NCI-H748 treated with DMSO at 0.1 percent for 48 hours (cell line): ENCODE data around the gene ASNSD1.
"Not testable (repeated sequence)": the region's sequence is repeated elsewhere in the genome, so short reads cannot be mapped to it uniquely, and the experiment has no call there.

Source experiments
- DNase-seq: peaks from one replicate; lab custom pipeline; 2025; lab: John Stamatoyannopoulos, UW

The ASNSD1 gene

GRCh38 chr2:189687796-189688195 is 26.5 kb downstream of the ASNSD1 start:
- DNase-seq = not testable (repeated sequence)

- no peak for DNase-seq
Measured at GRCh38 chr2:189696223-189696622, 35.0 kb downstream of the ASNSD1 start.

- no peak for DNase-seq
Measured at GRCh38 chr2:189698020-189698887, 37.0 kb downstream of the ASNSD1 start.

- DNase-seq = no peak
Measured at GRCh38 chr2:189700681-189701080, 39.4 kb downstream of the ASNSD1 start.

GRCh38 chr2:189702071-189702470 is 40.8 kb downstream of the ASNSD1 start:
- no peak for DNase-seq

- DNase-seq = no peak
Measured at GRCh38 chr2:189709501-189710221, 48.4 kb downstream of the ASNSD1 start.

- DNase-seq = not testable (repeated sequence)
Measured at GRCh38 chr2:189717593-189717992, 56.3 kb downstream of the ASNSD1 start.

GRCh38 chr2:189719571-189719970 is 58.3 kb downstream of the ASNSD1 start:
- DNase-seq = no peak
